Upper lobe of right lung (tissue), 1 donor: Measurements from ENCODE around the gene HYAL3. TPM values are rescaled to one million over a fixed set of nuclear protein-coding genes. Genes with fewer than 3 reads are reported as not detected.

Experiments used
- ATAC-seq: fragments of 200-7000 bp; cut with Tn5 transposase; one replicate; pipeline ENCODE4 v1.9.1; 2020; ENCODE audit warnings: mild to moderate bottlenecking, moderate library complexity
- DNase-seq: peaks from one replicate; pipeline ENCODE4 v3.0.0-alpha.2; 2020
- H3K27ac ChIP-seq: fragments of 200-600 bp; one replicate; pipeline ENCODE4 v1.8.0; 2022
- H3K27me3 ChIP-seq: fragments of 200-600 bp; one replicate; pipeline ENCODE4 v1.8.0; 2022; ENCODE audit warnings: mild to moderate bottlenecking
- H3K36me3 ChIP-seq: fragments of 200-600 bp; one replicate; pipeline ENCODE4 v1.8.0; 2022
- H3K4me1 ChIP-seq: fragments of 200-600 bp; one replicate; pipeline ENCODE4 v1.8.0; 2022
- H3K4me3 ChIP-seq: fragments of 200-600 bp; one replicate; pipeline ENCODE4 v1.8.0; 2022; ENCODE audit warnings: mild to moderate bottlenecking
- H3K9me3 ChIP-seq: fragments of 200-600 bp; one replicate; pipeline ENCODE4 v1.8.0; 2022
- CTCF ChIP-seq: fragments of 200-600 bp; IDR thresholded peaks from one replicate; pipeline ENCODE4 v1.8.0; 2022; ENCODE audit warnings: antibody characterized with exemption
- intact Hi-C: fragments of 100-400 bp; cut with DNase I; formaldehyde crosslinking; loops from one replicate; pipeline ENCODE4 v1.11.0; 2022
- total RNA-seq: library from RNA; stranded (reverse); fragmentation: NEBNext Ultra II Directional; extraction: Animal tissue kit (Norgen Biotek cat#: 25700); gene quantifications from one replicate; pipeline ENCODE4 v1.2.1, GENCODE V29; 2021
- donor health status: DM: no; HTN: yes; CAD: no; lungs with severe emphysema.

Gene HYAL3
- total RNA-seq, 1 donor from 2014 or later: 2.8 TPM

DNA sequence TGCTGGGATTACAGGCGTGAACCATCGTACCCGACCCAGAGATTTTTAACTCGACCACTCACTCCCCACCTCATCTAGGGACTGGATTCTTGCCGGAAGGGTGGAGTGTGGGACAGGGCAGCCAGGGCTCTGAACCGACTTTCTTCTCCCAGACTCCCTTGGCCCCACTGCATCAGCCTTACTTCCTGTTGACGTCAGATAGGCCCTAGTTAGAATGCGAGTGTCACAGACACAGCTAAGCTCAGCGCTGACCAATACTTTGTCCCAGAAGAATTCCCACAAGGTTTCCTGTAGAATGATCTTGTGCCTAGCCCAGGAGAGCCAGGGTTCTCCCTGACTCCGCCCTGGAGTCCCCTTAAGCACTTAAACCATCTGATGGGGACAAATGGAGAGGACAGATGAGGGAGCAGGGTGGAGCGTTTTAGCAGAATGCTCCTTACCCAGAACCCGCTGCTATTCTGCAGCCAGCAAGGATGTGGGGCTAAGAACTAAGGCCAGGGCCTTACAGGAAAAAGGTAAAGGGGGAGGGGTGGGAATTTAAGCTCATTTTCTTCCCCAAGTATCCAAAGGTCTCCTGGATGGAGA lies 34.6 kb upstream of the HYAL3 start:
- intact Hi-C loops: no loop called here
- no peak for DNase-seq
- TF ChIP-seq CTCF: no peak
- no peaks in the 10 kb centered on the region for H3K27me3 ChIP-seq
- H3K36me3 ChIP-seq: peaks cover 28% of the 10 kb centered on the region
- H3K27ac ChIP-seq: peak overlapping the region; percentile 96
- no peaks in the 10 kb centered on the region for H3K9me3 ChIP-seq
- H3K4me1 ChIP-seq: peaks cover 41% of the 10 kb centered on the region
- no peak for ATAC-seq
- peak overlapping the region; percentile 10 for H3K4me3 ChIP-seq

DNA sequence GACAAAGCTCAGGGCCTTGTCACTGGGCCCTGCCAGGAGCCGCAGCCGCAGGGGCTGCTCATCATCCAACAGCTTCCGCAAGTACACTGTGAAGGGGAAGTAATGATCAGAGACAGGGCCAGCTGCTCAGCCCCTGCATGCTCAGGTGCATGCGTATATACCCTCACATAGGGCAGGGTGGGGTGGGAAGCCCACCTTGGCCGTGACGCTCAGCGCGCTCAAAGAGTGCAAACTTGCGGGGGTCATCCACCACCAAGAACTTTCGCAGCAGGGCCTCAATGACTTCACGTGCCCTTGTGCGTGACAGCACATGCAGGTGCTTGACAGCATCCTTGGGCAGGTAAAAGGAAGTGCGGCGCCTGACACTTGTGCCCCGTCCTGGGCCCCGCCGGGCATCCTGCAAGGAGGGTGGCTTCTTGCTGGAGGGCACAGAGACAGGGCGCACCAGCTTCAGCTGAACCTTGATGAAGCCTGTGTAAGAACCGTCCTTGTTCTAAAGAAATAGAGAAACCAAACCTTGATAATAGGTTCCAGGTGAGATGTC lies 32.2 kb upstream of the HYAL3 start:
- H3K9me3 ChIP-seq: no peaks in the 10 kb centered on the region
- no peak overlapping the region for H3K4me3 ChIP-seq
- DNase-seq (no peak), ATAC-seq (no peak)
- intact Hi-C loops: no loop called here
- H3K4me1 ChIP-seq: peaks cover 45% of the 10 kb centered on the region
- no peaks in the 10 kb centered on the region for H3K27me3 ChIP-seq
- H3K27ac ChIP-seq: no peak overlapping the region
- peaks cover 31% of the 10 kb centered on the region for H3K36me3 ChIP-seq
- no peak for TF ChIP-seq CTCF

- no peak for DNase-seq
- intact Hi-C loops: no loop called here
- Histone ChIP-seq H3K27ac (no peak overlapping the region), H3K9me3 (no peaks in the 10 kb centered on the region), H3K4me3 (no peak overlapping the region), H3K27me3 (no peaks in the 10 kb centered on the region), H3K4me1 (peaks cover 34% of the 10 kb centered on the region), H3K36me3 (peaks cover 42% of the 10 kb centered on the region)
- TF ChIP-seq CTCF: no peak
- no peak for ATAC-seq
Observed at GRCh38 chr3:50330330-50330729, 31.1 kb upstream of the HYAL3 start.

- H3K9me3 ChIP-seq: no peaks in the 10 kb centered on the region
- intact Hi-C loops: no loop called here
- H3K36me3 ChIP-seq: peaks cover 42% of the 10 kb centered on the region
- DNase-seq (peak; percentile 98), ATAC-seq (peak; percentile 93)
- peak within 1 kb of the TSS; percentile 99 for H3K4me3 ChIP-seq
- H3K27ac ChIP-seq: peak within 1 kb of the TSS; percentile 89
- no peaks in the 10 kb centered on the region for H3K27me3 ChIP-seq
- H3K4me1 ChIP-seq: peaks cover 31% of the 10 kb centered on the region
- TF ChIP-seq CTCF: no peak
Observed at GRCh38 chr3:50327943-50328691, 28.9 kb upstream of the HYAL3 start, which contains the start of gene TUSC2. TUSC2 (minus strand) TSS chr3:50328223; CDS start chr3:50328099, 124 bp downstream.

GRCh38 chr3:50327129-50327528 lies 27.9 kb upstream of the HYAL3 start:
- no peak for DNase-seq
- Histone ChIP-seq H3K27me3 (no peaks in the 10 kb centered on the region), H3K36me3 (peaks cover 42% of the 10 kb centered on the region), H3K27ac (peak overlapping the region; percentile 89), H3K4me1 (peaks cover 40% of the 10 kb centered on the region), H3K9me3 (no peaks in the 10 kb centered on the region), H3K4me3 (peak overlapping the region; percentile 99)
- intact Hi-C loops: no loop called here
- ATAC-seq: no peak
- TF ChIP-seq CTCF: no peak
